Esophagus muscularis mucosa (tissue), 4 donors: ENCODE data around the gene DIP2A. TPM values are rescaled to one million over a fixed set of nuclear protein-coding genes. Genes with fewer than 3 reads are reported as not detected.

Experiments
- DNase-seq: peaks from one replicate; pipeline ENCODE4 v3.0.0-alpha.2; 2017; ENCODE audit errors: extremely low spot score
- H3K27ac ChIP-seq, 4 donors: fragments of 200-600 bp; sonication (generic); replicated peaks in 1 of 4; 1 replicate in 3 of 4; 2 replicates in 1 of 4; pipeline ENCODE4 v1.5.1; 2016 to 2019; ENCODE audit warnings: mild to moderate bottlenecking in 1 of 4
- H3K27me3 ChIP-seq, 4 donors: fragments of 200-600 bp; sonication (generic); one replicate each; pipeline versions ENCODE4 v1.5.1 to v1.6.0; 2016 to 2019
- H3K36me3 ChIP-seq, 4 donors: fragments of 200-600 bp; sonication (generic); one replicate each; pipeline ENCODE4 v1.5.1; 2016 to 2019
- H3K4me1 ChIP-seq, 4 donors: fragments of 200-600 bp; sonication (generic); one replicate each; pipeline ENCODE4 v1.5.1; 2016 to 2019
- H3K4me3 ChIP-seq, 4 donors: fragments of 200-600 bp; sonication (generic); 1 replicate in 2 of 4; 2 replicates in 2 of 4; pipeline ENCODE4 v1.5.1; 2016 to 2019; ENCODE audit warnings: mild to moderate bottlenecking in 4 of 4, moderate library complexity in 1 of 4
- H3K9me3 ChIP-seq, 4 donors: fragments of 200-600 bp; sonication (generic); 1 replicate in 3 of 4; 2 replicates in 1 of 4; pipeline ENCODE4 v1.5.1; 2016 to 2019
- CTCF ChIP-seq, 3 experiments: fragments of 200-600 bp in 2 of 3; fragments of 450-650 bp in 1 of 3; sonication (generic) in 2 of 3; IDR thresholded peaks; one replicate each; pipeline ENCODE4 v1.5.1; 2017 to 2019; ENCODE audit warnings: antibody characterized with exemption in 3 of 3, mild to moderate bottlenecking in 2 of 3, moderate library complexity in 1 of 3
- EP300 ChIP-seq: sonication (generic); formaldehyde crosslinking; IDR thresholded peaks from one replicate; pipeline ENCODE4 v1.6.1; 2017; ENCODE audit warnings: antibody characterized with exemption
- POLR2A ChIP-seq: fragments of 450-650 bp; IDR thresholded peaks from one replicate; pipeline ENCODE4 v1.6.1; 2017; ENCODE audit warnings: antibody characterized with exemption, moderate library complexity, mild to moderate bottlenecking, low read depth
- POLR2AphosphoS5 ChIP-seq, 2 donors: sonication (generic); formaldehyde crosslinking; IDR thresholded peaks; one replicate each; pipeline ENCODE4 v1.6.1; 2017; ENCODE audit warnings: antibody characterized with exemption in 2 of 2
- WGBS: methylation state at CpG from one replicate; pipeline ENCODE4 v1.1.5; 2018; 5-methylcytosine and 5-hydroxymethylcytosine counted together
- intact Hi-C: fragments of 100-400 bp; cut with DNase I; formaldehyde crosslinking; loops from one replicate; pipeline ENCODE4 v1.15.1; 2023
- total RNA-seq, 4 donors: library from RNA; depleted of rRNA; stranded (reverse); fragments of >200 nt; gene quantifications; one replicate each; pipeline versions ENCODE4 v1.1.0 to v1.2.1, GENCODE V29; 2016

Gene DIP2A
- total RNA-seq, 4 donors from 2014 or later, result 19.2 to 33.4 (median 28.7) TPM

- Histone ChIP-seq H3K36me3 (peaks cover 43 to 96% (median 86%) of the 10 kb centered on the region in 4 donors), H3K9me3 (no peaks in the 10 kb centered on the region), H3K4me1 (no peaks in the 10 kb centered on the region), H3K27ac (no peak overlapping the region), H3K4me3 (no peak overlapping the region), H3K27me3 (no peaks in the 10 kb centered on the region)
- intact Hi-C loops, result no loop called here
- peak; percentile 82 for DNase-seq
- 92% methylated on average over 18 of the region's 18 CpGs for WGBS
- TF ChIP-seq POLR2AphosphoS5 (IDR thresholded peaks at IDR 0.05) (no peak), CTCF (IDR thresholded peaks at IDR 0.05) (no peak), EP300 (no peak)
Observed at GRCh38 chr21:46549650-46550049, 91.0 kb downstream of the DIP2A start.

DNA sequence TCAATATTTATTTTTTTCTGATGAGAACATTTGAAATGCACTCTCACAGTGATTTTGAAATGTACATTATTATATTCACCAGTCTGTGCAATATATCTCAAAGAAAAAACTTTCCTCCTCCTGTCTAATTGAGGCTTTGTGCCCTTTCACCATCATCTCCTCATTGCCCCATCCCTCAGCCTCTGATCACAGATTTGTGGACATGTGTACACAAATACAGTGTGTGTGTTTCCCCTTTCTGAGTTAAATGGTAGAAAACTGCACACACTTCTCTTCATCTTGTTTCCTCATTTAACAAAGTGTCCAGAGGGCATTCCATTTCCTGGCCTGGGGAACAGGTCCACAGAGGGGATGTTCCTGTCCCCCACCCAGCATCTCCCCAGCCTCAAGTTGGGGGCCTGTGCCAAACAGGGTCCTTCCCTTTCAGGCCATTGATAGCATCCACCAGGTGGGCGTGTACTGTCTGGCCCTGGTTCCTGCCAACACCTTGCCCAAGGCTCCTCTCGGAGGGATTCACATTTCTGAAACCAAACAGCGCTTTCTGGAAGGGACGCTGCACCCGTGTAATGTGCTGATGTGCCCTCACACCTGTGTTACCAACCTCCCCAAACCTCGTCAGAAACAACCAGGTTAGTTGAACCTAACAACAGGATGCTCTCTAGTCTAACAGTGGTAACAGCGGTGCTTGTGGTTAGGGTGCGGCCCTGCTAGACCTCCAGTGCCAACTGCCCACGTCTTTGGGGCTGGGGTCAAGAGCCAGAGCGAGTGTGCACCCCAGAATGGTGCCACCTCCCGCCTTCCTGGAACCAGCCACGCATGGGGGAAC is 91.6 kb downstream of the DIP2A start:
- H3K27me3 ChIP-seq, result no peaks in the 10 kb centered on the region
- H3K9me3 ChIP-seq, result no peaks in the 10 kb centered on the region
- peaks cover 50 to 96% (median 88%) of the 10 kb centered on the region in 4 donors for H3K36me3 ChIP-seq
- TF ChIP-seq POLR2A, result no peak
- no peak for TF ChIP-seq CTCF (IDR thresholded peaks at IDR 0.05)
- no peak for TF ChIP-seq POLR2AphosphoS5 (IDR thresholded peaks at IDR 0.05)
- TF ChIP-seq EP300, result no peak
- H3K27ac ChIP-seq, result no peak overlapping the region
- no peak overlapping the region for H3K4me3 ChIP-seq
- peak; percentile 91 for DNase-seq
- 83% methylated on average over 12 of the region's 12 CpGs for WGBS
- H3K4me1 ChIP-seq, result no peaks in the 10 kb centered on the region
- intact Hi-C loops, result no loop called here

DNA sequence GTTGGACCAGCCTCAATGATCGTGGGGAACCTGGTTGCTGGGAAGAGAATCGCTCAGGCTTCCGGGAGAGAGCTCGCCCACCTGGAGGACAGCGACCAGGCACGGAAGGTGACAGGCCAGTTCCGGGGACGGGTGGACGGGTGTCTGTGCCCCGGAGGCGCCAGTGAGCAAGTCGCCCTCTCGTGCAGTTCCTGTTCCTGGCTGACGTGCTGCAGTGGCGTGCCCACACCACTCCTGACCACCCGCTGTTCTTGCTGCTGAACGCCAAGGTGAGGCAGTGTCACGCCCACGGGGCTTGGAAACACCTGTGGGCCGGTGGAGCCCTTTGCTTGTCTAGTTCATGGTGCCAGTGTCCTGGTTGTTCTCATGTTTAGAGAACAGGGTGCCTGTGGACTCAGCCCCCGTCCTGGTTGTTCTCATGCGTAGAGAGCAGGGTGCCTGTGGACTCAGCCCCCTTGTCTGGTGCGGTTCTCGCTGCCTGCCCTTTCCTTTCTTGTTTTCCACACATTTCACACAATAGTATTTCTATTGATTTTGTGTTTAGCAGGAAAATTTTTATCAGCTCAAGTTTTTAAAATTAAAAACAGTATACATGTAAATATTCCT is 93.0 kb downstream of the DIP2A start:
- intact Hi-C loops, result no loop called here
- Histone ChIP-seq H3K4me1 (no peaks in the 10 kb centered on the region), H3K4me3 (peak overlapping the region in 1 of 4 donors; percentile 4), H3K27ac (peak overlapping the region in 1 of 4 donors; percentile 21), H3K9me3 (no peaks in the 10 kb centered on the region), H3K36me3 (peaks cover 49 to 96% (median 88%) of the 10 kb centered on the region in 4 donors), H3K27me3 (no peaks in the 10 kb centered on the region)
- TF ChIP-seq POLR2A (no peak), CTCF (IDR thresholded peaks at IDR 0.05) (no peak), EP300 (no peak), POLR2AphosphoS5 (IDR thresholded peaks at IDR 0.05) (no peak)
- peak; percentile 92 for DNase-seq
- 61% methylated on average over 15 of the region's 24 CpGs for WGBS

GRCh38 chr21:46552274-46552673 is 93.6 kb downstream of the DIP2A start:
- TF ChIP-seq POLR2A (no peak), POLR2AphosphoS5 (IDR thresholded peaks at IDR 0.05) (no peak), CTCF (IDR thresholded peaks at IDR 0.05) (no peak), EP300 (no peak)
- intact Hi-C loops, result no loop called here
- Histone ChIP-seq H3K4me1 (no peaks in the 10 kb centered on the region), H3K36me3 (peaks cover 48 to 96% (median 88%) of the 10 kb centered on the region in 4 donors), H3K27me3 (no peaks in the 10 kb centered on the region), H3K9me3 (no peaks in the 10 kb centered on the region), H3K4me3 (no peak overlapping the region), H3K27ac (no peak overlapping the region)
- no peak for DNase-seq
- WGBS, result 82% methylated on average over 5 of the region's 5 CpGs
